Adrenal gland (tissue), 5 donors: ENCODE data around the gene NELFA.
"Not testable (repeated sequence)": the region's sequence is repeated elsewhere in the genome, so short reads cannot be mapped to it uniquely, and the experiment has no call there.

ENCODE experiments used
- POLR2A ChIP-seq, 2 donors: fragments of 450-650 bp; IDR thresholded peaks; one replicate each; pipeline ENCODE4 v1.6.1; 2017; ENCODE audit warnings: antibody characterized with exemption in 2 of 2, mild to moderate bottlenecking in 2 of 2, moderate library complexity in 1 of 2
- TF ChIP-seq, protein P1 (sequence below), 6 experiments: fragments of 450-650 bp in 4 of 6; fragments of 200-600 bp in 2 of 6; sonication (generic) in 1 of 6; IDR thresholded peaks; 1 replicate in 5 of 6; 2 replicates in 1 of 6; pipeline versions ENCODE4 v1.5.1 to v1.8.0; 2016 to 2021; ENCODE audit warnings: antibody characterized with exemption in 6 of 6, mild to moderate bottlenecking in 2 of 6, moderate library complexity in 1 of 6
- donor health status: DM: no; HTN: no; CAD: no.

DNA sequence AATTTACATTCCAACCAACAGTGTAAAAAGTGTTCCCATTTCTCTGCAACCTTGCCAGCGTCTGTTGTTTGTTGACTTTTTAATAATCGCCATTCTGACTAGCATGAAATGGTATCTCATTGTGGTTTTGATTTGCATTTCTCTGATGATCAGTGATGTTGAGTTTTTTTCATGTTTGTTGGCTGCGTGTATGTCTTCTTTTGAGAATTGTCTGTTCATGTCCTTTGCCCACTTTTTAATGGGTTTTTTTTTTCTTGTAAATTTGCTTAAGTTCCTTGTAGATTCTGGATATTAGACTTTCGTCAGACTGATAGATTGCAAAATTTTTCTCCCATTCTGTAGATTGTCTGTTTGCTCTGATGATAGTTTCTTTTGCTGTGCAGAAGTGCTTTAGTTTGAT is 18.3 kb upstream of the NELFA start:
- TF ChIP-seq, protein P1, sequence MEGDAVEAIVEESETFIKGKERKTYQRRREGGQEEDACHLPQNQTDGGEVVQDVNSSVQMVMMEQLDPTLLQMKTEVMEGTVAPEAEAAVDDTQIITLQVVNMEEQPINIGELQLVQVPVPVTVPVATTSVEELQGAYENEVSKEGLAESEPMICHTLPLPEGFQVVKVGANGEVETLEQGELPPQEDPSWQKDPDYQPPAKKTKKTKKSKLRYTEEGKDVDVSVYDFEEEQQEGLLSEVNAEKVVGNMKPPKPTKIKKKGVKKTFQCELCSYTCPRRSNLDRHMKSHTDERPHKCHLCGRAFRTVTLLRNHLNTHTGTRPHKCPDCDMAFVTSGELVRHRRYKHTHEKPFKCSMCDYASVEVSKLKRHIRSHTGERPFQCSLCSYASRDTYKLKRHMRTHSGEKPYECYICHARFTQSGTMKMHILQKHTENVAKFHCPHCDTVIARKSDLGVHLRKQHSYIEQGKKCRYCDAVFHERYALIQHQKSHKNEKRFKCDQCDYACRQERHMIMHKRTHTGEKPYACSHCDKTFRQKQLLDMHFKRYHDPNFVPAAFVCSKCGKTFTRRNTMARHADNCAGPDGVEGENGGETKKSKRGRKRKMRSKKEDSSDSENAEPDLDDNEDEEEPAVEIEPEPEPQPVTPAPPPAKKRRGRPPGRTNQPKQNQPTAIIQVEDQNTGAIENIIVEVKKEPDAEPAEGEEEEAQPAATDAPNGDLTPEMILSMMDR (IDR thresholded peaks at IDR 0.05): not testable (repeated sequence)
- TF ChIP-seq POLR2A (IDR thresholded peaks at IDR 0.05): not testable (repeated sequence)
